ENCODE measurements around the gene CIROP. TPM values are rescaled to one million over a fixed set of nuclear protein-coding genes. Genes with fewer than 3 reads are reported as not detected.

CIROP gene
- total RNA-seq, 2 donors from 2014 or later: 0.64 to 1.4 TPM

- Histone ChIP-seq H3K9me3 (ENCODE audit: control insufficient read depth, low read length) (no peaks in the 10 kb centered on the region), H3K27ac (ENCODE audit: low read depth, low read length) (no peak overlapping the region), H3K9ac (ENCODE audit: extremely low read depth, low read length, poor library complexity, severe bottlenecking) (no peak overlapping the region), H3K4me1 (ENCODE audit: control insufficient read depth, insufficient read depth, low read length) (no peaks in the 10 kb centered on the region), H3K4me3 (ENCODE audit: low read length) (no peak overlapping the region), H3K36me3 (ENCODE audit: control insufficient read depth, insufficient read depth, low read length) (no peaks in the 10 kb centered on the region), H3K27me3 (ENCODE audit: control insufficient read depth, insufficient read depth, low read length, poor library complexity, severe bottlenecking) (peaks cover 18% of the 10 kb centered on the region)
- H3K4me1 Mint-ChIP-seq: peaks cover 31% of the 10 kb centered on the region
- peaks cover 18% of the 10 kb centered on the region for H3K27me3 Mint-ChIP-seq (ENCODE audit: insufficient read depth)
- H3K4me3 Mint-ChIP-seq: no peak overlapping the region
- no peak for DNase-seq
- H3K27ac Mint-ChIP-seq: no peak overlapping the region
- H3K36me3 Mint-ChIP-seq (ENCODE audit: low read depth): no peaks in the 10 kb centered on the region
- peaks cover 5% of the 10 kb centered on the region for H3K9me3 Mint-ChIP-seq
- 77 to 90% methylated on average over 4 to 9 of the region's 10 CpGs for WGBS, 2 experiments (ENCODE audit: insufficient coverage in 1 of 2, insufficient read length in 1 of 2)
- no peak for TF ChIP-seq CTCF (conservative IDR thresholded peaks at IDR 0.05)
Measured at GRCh38 chr14:23113431-23114119, 8.8 kb upstream of the CIROP start.

- H3K4me3 Mint-ChIP-seq: peak overlapping the region; percentile 19
- Histone ChIP-seq H3K9ac (ENCODE audit: extremely low read depth, low read length, poor library complexity, severe bottlenecking) (no peak overlapping the region), H3K27me3 (ENCODE audit: control insufficient read depth, insufficient read depth, low read length, poor library complexity, severe bottlenecking) (peaks cover 18% of the 10 kb centered on the region), H3K9me3 (ENCODE audit: control insufficient read depth, low read length) (no peaks in the 10 kb centered on the region), H3K36me3 (ENCODE audit: control insufficient read depth, insufficient read depth, low read length) (no peaks in the 10 kb centered on the region), H3K4me3 (ENCODE audit: low read length) (no peak overlapping the region), H3K27ac (ENCODE audit: low read depth, low read length) (no peak overlapping the region), H3K4me1 (ENCODE audit: control insufficient read depth, insufficient read depth, low read length) (no peaks in the 10 kb centered on the region)
- peaks cover 7% of the 10 kb centered on the region for H3K9me3 Mint-ChIP-seq
- H3K27me3 Mint-ChIP-seq (ENCODE audit: insufficient read depth): peaks cover 15% of the 10 kb centered on the region
- H3K4me1 Mint-ChIP-seq: peaks cover 31% of the 10 kb centered on the region
- H3K27ac Mint-ChIP-seq: no peak overlapping the region
- no peak for TF ChIP-seq CTCF (conservative IDR thresholded peaks at IDR 0.05)
- H3K36me3 Mint-ChIP-seq (ENCODE audit: low read depth): no peaks in the 10 kb centered on the region
- WGBS, 2 experiments (ENCODE audit: insufficient coverage in 1 of 2, insufficient read length in 1 of 2): 51 to 56% methylated on average over 6 to 12 of the region's 12 CpGs
- DNase-seq: peak; percentile 75
Measured at GRCh38 chr14:23112359-23113178, 7.8 kb upstream of the CIROP start.

GRCh38 chr14:23110579-23111365 is 6.0 kb upstream of the CIROP start:
- TF ChIP-seq CTCF (conservative IDR thresholded peaks at IDR 0.05): no peak
- no peak for DNase-seq
- H3K36me3 ChIP-seq (ENCODE audit: control insufficient read depth, insufficient read depth, low read length): no peaks in the 10 kb centered on the region
- WGBS, 2 experiments (ENCODE audit: insufficient coverage in 1 of 2, insufficient read length in 1 of 2): 89 to 100% methylated on average over 1 to 5 of the region's 5 CpGs
- no peak overlapping the region for H3K4me3 ChIP-seq (ENCODE audit: low read length)
- no peaks in the 10 kb centered on the region for H3K9me3 ChIP-seq (ENCODE audit: control insufficient read depth, low read length)
- peaks cover 18% of the 10 kb centered on the region for H3K27me3 ChIP-seq (ENCODE audit: control insufficient read depth, insufficient read depth, low read length, poor library complexity, severe bottlenecking)
- peaks cover 7% of the 10 kb centered on the region for H3K9me3 Mint-ChIP-seq
- H3K27ac Mint-ChIP-seq: no peak overlapping the region
- H3K4me1 Mint-ChIP-seq: peaks cover 31% of the 10 kb centered on the region
- no peak overlapping the region for H3K9ac ChIP-seq (ENCODE audit: extremely low read depth, low read length, poor library complexity, severe bottlenecking)
- H3K4me3 Mint-ChIP-seq: no peak overlapping the region
- peaks cover 13% of the 10 kb centered on the region for H3K27me3 Mint-ChIP-seq (ENCODE audit: insufficient read depth)
- H3K27ac ChIP-seq (ENCODE audit: low read depth, low read length): no peak overlapping the region
- no peaks in the 10 kb centered on the region for H3K4me1 ChIP-seq (ENCODE audit: control insufficient read depth, insufficient read depth, low read length)
- H3K36me3 Mint-ChIP-seq (ENCODE audit: low read depth): no peaks in the 10 kb centered on the region

Measured in endodermal cell (in vitro differentiated cells).